Retinal pigment epithelial cell (primary cell): ENCODE data around the gene SLC25A46.
A peak's percentile ranks its signal among the peaks of the same experiment; 100 is the strongest.
"Not testable (repeated sequence)": the region's sequence is repeated elsewhere in the genome, so short reads cannot be mapped to it uniquely, and the experiment has no call there.

Experiments
- DNase-seq: peaks from one replicate; pipeline ENCODE4 v3.0.0-alpha.2; 2010; ENCODE audit warnings: low read depth
- H3K4me3 ChIP-seq: 2 replicates; pipeline ENCODE4 v1.5.1; 2011; ENCODE audit warnings: mild to moderate bottlenecking, low read length, control low read depth, moderate library complexity
- TF ChIP-seq, protein P1 (sequence below): conservative IDR thresholded peaks from 2 replicates; pipeline ENCODE4 v1.5.1; 2011; ENCODE audit warnings: low read depth, low read length, control low read depth, inconsistent platforms

The SLC25A46 gene

DNA sequence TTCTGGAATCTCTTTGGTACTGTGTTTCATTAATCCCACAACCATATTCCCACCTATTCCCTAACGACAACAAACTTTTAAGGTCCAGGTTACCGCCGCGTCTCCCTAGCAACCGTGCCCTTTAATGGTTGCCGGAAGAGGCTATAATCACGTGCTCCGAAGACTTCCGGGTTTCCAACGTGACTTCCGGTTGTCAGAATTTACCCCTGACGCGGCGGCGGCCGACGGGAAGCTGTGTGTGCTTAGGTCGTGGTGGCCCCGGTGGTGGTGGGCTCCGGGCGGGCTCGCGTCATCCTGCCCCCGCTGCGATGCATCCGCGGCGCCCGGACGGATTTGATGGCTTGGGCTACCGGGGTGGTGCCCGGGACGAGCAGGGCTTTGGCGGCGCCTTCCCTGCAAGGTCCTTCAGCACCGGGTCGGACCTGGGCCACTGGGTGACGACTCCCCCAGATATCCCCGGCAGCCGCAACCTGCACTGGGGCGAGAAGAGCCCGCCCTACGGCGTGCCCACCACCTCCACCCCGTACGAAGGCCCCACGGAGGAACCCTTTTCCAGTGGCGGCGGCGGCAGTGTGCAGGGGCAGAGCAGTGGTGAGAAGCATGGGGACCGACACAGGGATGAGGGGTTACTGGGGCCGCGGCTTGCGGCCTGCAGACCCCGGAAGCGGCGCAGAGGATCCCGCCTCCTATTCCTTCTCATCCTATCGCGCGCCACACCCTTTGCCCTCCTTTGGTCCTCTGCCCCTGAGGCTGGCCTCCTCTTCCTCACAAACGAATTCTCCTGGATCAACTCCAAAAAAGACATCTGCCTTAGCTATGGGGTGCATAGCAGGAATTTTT lies at the start of gene SLC25A46:
Gene SLC25A46, plus strand, starts transcription at position 196 of the 840 bp plus-strand sequence. Its CDS starts 113 bp downstream, at position 309.
- peak; percentile 57 for DNase-seq
- peak within 1 kb of the TSS; percentile 96 for H3K4me3 ChIP-seq
- TF ChIP-seq, protein P1, sequence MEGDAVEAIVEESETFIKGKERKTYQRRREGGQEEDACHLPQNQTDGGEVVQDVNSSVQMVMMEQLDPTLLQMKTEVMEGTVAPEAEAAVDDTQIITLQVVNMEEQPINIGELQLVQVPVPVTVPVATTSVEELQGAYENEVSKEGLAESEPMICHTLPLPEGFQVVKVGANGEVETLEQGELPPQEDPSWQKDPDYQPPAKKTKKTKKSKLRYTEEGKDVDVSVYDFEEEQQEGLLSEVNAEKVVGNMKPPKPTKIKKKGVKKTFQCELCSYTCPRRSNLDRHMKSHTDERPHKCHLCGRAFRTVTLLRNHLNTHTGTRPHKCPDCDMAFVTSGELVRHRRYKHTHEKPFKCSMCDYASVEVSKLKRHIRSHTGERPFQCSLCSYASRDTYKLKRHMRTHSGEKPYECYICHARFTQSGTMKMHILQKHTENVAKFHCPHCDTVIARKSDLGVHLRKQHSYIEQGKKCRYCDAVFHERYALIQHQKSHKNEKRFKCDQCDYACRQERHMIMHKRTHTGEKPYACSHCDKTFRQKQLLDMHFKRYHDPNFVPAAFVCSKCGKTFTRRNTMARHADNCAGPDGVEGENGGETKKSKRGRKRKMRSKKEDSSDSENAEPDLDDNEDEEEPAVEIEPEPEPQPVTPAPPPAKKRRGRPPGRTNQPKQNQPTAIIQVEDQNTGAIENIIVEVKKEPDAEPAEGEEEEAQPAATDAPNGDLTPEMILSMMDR, result no peak

DNA sequence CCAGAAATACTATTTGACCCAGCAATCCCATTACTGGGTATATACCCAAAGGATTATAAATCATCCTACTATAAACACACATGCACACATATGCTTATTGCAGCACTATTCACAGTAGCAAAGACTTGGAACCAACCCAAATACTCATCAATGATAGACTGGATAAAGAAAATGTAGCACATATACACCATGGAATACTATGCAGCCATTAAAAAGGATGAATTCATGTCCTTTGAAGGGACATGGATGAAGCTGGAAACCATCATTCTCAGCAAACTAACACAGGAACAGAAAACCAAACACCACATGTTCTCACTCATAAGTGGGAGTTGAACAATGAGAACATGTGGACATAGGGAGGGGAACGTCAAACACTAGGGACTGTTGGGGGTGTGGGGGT lies 48.2 kb upstream of the SLC25A46 start:
- not testable (repeated sequence) for H3K4me3 ChIP-seq

GRCh38 chr5:110692669-110693068 lies 46.1 kb upstream of the SLC25A46 start:
- DNase-seq, H3K4me3 ChIP-seq: not testable (repeated sequence)

More for the DNA sequence above, 48.2 kb upstream of the SLC25A46 start:
- not testable (repeated sequence) for DNase-seq

DNA sequence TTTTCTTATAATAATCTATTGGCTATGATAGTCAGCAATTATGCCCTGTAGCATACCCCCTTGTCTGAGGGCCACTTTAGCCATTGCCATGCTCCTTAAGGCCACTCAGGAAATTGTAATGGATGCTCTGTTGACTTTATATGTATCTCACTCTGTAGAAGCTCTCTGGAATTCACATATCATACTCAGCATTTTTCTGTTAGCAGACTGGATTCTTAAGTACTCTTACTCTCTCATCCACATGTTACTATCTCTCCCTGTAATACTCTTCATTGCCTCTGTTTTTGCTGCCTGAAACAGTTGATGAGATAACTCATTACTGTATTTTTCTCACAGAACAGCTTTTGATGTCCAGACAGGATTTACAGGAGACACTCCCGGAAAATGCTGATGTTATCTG lies 36.5 kb upstream of the SLC25A46 start:
- TF ChIP-seq, protein P1, result no peak
- no peak for DNase-seq

GRCh38 chr5:110702704-110703103 lies 36.1 kb upstream of the SLC25A46 start:
- DNase-seq, result no peak
- no peak overlapping the region for H3K4me3 ChIP-seq
- TF ChIP-seq, protein P1, result no peak

More for the DNA sequence above, 36.5 kb upstream of the SLC25A46 start:
- no peak overlapping the region for H3K4me3 ChIP-seq

DNA sequence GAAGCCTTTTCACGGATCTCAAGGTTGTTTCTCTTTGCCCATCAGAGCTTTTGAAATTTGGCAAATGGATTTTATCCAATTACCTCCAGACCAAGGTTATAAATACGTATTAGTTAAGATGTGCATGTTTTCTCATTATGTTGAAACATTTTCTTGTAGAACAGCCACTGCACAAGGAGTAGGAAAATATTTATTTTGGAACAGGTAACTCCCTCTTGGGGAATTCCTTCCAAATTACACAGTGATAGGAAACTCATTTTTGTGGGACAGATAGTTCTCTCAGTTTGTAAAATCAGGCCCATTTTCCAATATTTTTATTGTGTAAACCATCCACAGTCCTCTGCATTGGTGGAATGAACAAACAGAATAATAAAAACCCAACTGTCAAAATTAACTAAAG lies 35.3 kb upstream of the SLC25A46 start:
- no peak overlapping the region for H3K4me3 ChIP-seq
- DNase-seq, result no peak
- TF ChIP-seq, protein P1, result no peak

- TF ChIP-seq, protein P1, result no peak
- H3K4me3 ChIP-seq, result no peak overlapping the region
These were observed 33.5 kb upstream of the SLC25A46 start for GRCh38 chr5:110705349-110705748.

DNA sequence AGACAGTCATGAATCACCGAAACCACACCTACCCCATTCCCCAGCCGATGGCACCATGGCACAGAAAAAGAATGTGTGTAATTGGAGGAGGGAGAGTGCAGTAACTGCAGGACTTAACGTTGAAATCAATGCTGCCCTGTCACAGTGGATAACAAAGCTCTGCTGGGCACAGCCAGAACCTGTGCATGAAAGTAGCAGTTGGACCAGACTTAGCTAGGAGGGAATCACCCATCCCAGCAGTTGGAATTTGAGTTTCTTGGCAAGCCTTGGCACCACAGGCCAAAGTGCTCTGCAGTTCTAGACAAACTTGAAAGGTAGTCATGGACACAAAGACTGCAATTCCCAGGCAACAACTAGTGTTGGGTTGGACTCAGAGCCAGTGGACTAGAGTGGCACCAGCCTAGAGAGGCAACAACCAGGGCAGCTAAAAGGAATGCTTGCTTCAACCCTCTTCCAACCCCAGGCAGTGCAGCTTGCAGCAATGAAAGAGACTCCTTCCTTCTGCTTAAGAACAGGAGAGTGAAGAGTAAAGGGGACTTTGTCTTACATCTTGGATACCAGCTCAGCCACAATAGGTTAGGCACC lies 31.5 kb upstream of the SLC25A46 start:
- TF ChIP-seq, protein P1, result no peak
- H3K4me3 ChIP-seq, result no peak overlapping the region
- DNase-seq, result no peak

More at GRCh38 chr5:110705349-110705748, 33.5 kb upstream of the SLC25A46 start:
- DNase-seq, result no peak
